SK-N-SH (cell line): ENCODE results near the gene DLG2.

Experiments used
- ELF1 ChIP-seq: IDR thresholded peaks from 2 replicates; pipeline ENCODE4 v1.4.0; 2012
- EP300 ChIP-seq, 2 experiments: IDR thresholded peaks; 2 replicates each; pipeline versions ENCODE4 v1.4.0 to v1.6.1; 2012; ENCODE audit warnings: borderline replicate concordance in 1 of 2, low read depth in 1 of 2, low read length in 1 of 2
- GABPA ChIP-seq: IDR thresholded peaks from 2 replicates; pipeline ENCODE4 v1.4.0; 2012; ENCODE audit warnings: low read depth, mild to moderate bottlenecking
- NRF1 ChIP-seq: IDR thresholded peaks from 2 replicates; pipeline ENCODE4 v1.6.1; 2012; ENCODE audit warnings: low read depth, mild to moderate bottlenecking, low read length
- POLR2AphosphoS5 ChIP-seq: IDR thresholded peaks from 2 replicates; pipeline ENCODE4 v1.6.1; 2012; ENCODE audit warnings: low read depth, low read length
- RCOR1 ChIP-seq: fragments of 150-350 bp; IDR thresholded peaks from 2 replicates; pipeline ENCODE4 v1.6.1; 2017; ENCODE audit warnings: antibody characterized with exemption, low read length
- RXRA ChIP-seq: IDR thresholded peaks from 2 replicates; pipeline ENCODE4 v1.4.0; 2012; ENCODE audit warnings: low read depth, mild to moderate bottlenecking, borderline replicate concordance
- SIN3A ChIP-seq: IDR thresholded peaks from 2 replicates; pipeline ENCODE4 v1.6.1; 2012; ENCODE audit warnings: low read depth, mild to moderate bottlenecking, low read length, moderate library complexity, borderline replicate concordance
- USF1 ChIP-seq: IDR thresholded peaks from 2 replicates; pipeline ENCODE4 v1.4.0; 2012; ENCODE audit warnings: low read depth, borderline replicate concordance
- YY1 ChIP-seq: IDR thresholded peaks from 2 replicates; pipeline ENCODE4 v1.4.0; 2012; ENCODE audit warnings: low read depth, mild to moderate bottlenecking
- TF ChIP-seq, protein P1 (sequence below): fragments of 200-600 bp; sonication (generic); IDR thresholded peaks from 2 replicates; pipeline ENCODE4 v1.6.1; 2017; ENCODE audit warnings: antibody characterized with exemption, mild to moderate bottlenecking, moderate library complexity

GRCh38 chr11:84914511-84914910 is 712.6 kb downstream of the DLG2 start:
- no peak for TF ChIP-seq YY1
- TF ChIP-seq USF1, result no peak
- no peak for TF ChIP-seq NRF1
- no peak for TF ChIP-seq RCOR1
- TF ChIP-seq, protein P1, sequence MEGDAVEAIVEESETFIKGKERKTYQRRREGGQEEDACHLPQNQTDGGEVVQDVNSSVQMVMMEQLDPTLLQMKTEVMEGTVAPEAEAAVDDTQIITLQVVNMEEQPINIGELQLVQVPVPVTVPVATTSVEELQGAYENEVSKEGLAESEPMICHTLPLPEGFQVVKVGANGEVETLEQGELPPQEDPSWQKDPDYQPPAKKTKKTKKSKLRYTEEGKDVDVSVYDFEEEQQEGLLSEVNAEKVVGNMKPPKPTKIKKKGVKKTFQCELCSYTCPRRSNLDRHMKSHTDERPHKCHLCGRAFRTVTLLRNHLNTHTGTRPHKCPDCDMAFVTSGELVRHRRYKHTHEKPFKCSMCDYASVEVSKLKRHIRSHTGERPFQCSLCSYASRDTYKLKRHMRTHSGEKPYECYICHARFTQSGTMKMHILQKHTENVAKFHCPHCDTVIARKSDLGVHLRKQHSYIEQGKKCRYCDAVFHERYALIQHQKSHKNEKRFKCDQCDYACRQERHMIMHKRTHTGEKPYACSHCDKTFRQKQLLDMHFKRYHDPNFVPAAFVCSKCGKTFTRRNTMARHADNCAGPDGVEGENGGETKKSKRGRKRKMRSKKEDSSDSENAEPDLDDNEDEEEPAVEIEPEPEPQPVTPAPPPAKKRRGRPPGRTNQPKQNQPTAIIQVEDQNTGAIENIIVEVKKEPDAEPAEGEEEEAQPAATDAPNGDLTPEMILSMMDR, result no peak
- no peak for TF ChIP-seq GABPA
- no peak for TF ChIP-seq EP300 (IDR thresholded peaks at IDR 0.05; ENCODE audit: borderline replicate concordance in 1 of 2, low read depth in 1 of 2, low read length in 1 of 2)
- no peak for TF ChIP-seq ELF1
- TF ChIP-seq POLR2AphosphoS5, result no peak
- TF ChIP-seq SIN3A, result no peak
- no peak for TF ChIP-seq RXRA
